Skeletal muscle tissue (tissue), 4 donors: ENCODE data around the gene NAALAD2. TPM values are rescaled to one million over a fixed set of nuclear protein-coding genes. Genes with fewer than 3 reads are reported as not detected.
"Not testable (repeated sequence)": the region's sequence is repeated elsewhere in the genome, so short reads cannot be mapped to it uniquely, and the experiment has no call there.

ENCODE experiments used
- H3K27ac ChIP-seq: one replicate; pipeline ENCODE4 v1.7.0; 2013; ENCODE audit warnings: mild to moderate bottlenecking, low read depth, low read length, inconsistent platforms
- H3K27me3 ChIP-seq, 3 donors: one replicate each; pipeline ENCODE4 v1.7.0; 2013; ENCODE audit warnings: low read length in 3 of 3; ENCODE audit not compliant: control insufficient read depth in 3 of 3, insufficient read depth in 3 of 3
- H3K36me3 ChIP-seq, 3 donors: one replicate each; pipeline ENCODE4 v1.7.0; 2013; ENCODE audit warnings: low read length in 3 of 3; ENCODE audit not compliant: control insufficient read depth in 3 of 3, insufficient read depth in 3 of 3
- H3K4me1 ChIP-seq, 3 donors: one replicate each; pipeline ENCODE4 v1.7.0; 2013; ENCODE audit warnings: low read length in 3 of 3, mild to moderate bottlenecking in 3 of 3; ENCODE audit not compliant: control insufficient read depth in 3 of 3, insufficient read depth in 3 of 3
- H3K4me3 ChIP-seq, 3 donors: one replicate each; pipeline ENCODE4 v1.7.0; 2013; ENCODE audit warnings: low read length in 3 of 3
- H3K9ac ChIP-seq, 3 donors: one replicate each; pipeline ENCODE4 v1.7.0; 2013; ENCODE audit warnings: low read length in 3 of 3, mild to moderate bottlenecking in 3 of 3, moderate library complexity in 2 of 3, low read depth in 1 of 3
- H3K9me3 ChIP-seq, 3 donors: one replicate each; pipeline ENCODE4 v1.7.0; 2013; ENCODE audit warnings: low read length in 3 of 3; ENCODE audit not compliant: control insufficient read depth in 3 of 3
- total RNA-seq: library from RNA; depleted of rRNA; stranded (reverse); fragments of >200 nt; gene quantifications from one replicate; pipeline ENCODE4 v1.2.3, GENCODE V29; 2014
- donor health status: Osteomylitis.

NAALAD2 gene
- total RNA-seq, 1 donor from 2014 or later = 4.2 TPM

- Histone ChIP-seq H3K36me3 (no peaks in the 10 kb centered on the region), H3K4me3 (no peak overlapping the region), H3K9ac (no peak overlapping the region), H3K27ac (no peak overlapping the region), H3K4me1 (no peaks in the 10 kb centered on the region), H3K9me3 (no peaks in the 10 kb centered on the region), H3K27me3 (no peaks in the 10 kb centered on the region)
Measured at GRCh38 chr11:90187839-90188238, 53.4 kb downstream of the NAALAD2 start.

GRCh38 chr11:90189011-90189410 is 54.5 kb downstream of the NAALAD2 start:
- no peak overlapping the region for H3K27ac ChIP-seq
- no peak overlapping the region for H3K9ac ChIP-seq
- no peaks in the 10 kb centered on the region for H3K27me3 ChIP-seq
- no peaks in the 10 kb centered on the region for H3K36me3 ChIP-seq
- H3K4me3 ChIP-seq = no peak overlapping the region
- H3K4me1 ChIP-seq = no peaks in the 10 kb centered on the region
- H3K9me3 ChIP-seq = no peaks in the 10 kb centered on the region

GRCh38 chr11:90192869-90193582 is 58.6 kb downstream of the NAALAD2 start:
- Histone ChIP-seq H3K4me1 (no peaks in the 10 kb centered on the region), H3K27me3 (no peaks in the 10 kb centered on the region), H3K27ac (no peak overlapping the region), H3K4me3 (no peak overlapping the region), H3K9me3 (no peaks in the 10 kb centered on the region), H3K9ac (no peak overlapping the region), H3K36me3 (peaks cover 0 to 4% (median 0%) of the 10 kb centered on the region in 3 donors)

- no peaks in the 10 kb centered on the region for H3K9me3 ChIP-seq
- H3K36me3 ChIP-seq = peaks cover 3 to 10% (median 5%) of the 10 kb centered on the region in 3 donors
- H3K9ac ChIP-seq = no peak overlapping the region
- no peak overlapping the region for H3K27ac ChIP-seq
- H3K4me1 ChIP-seq = no peaks in the 10 kb centered on the region
- H3K27me3 ChIP-seq = no peaks in the 10 kb centered on the region
- H3K4me3 ChIP-seq = no peak overlapping the region
Measured at GRCh38 chr11:90197377-90197776, 62.9 kb downstream of the NAALAD2 start.

- H3K9ac ChIP-seq = no peak overlapping the region
- H3K36me3 ChIP-seq = peaks cover 3 to 16% (median 13%) of the 10 kb centered on the region in 3 donors
- no peaks in the 10 kb centered on the region for H3K27me3 ChIP-seq
- H3K4me1 ChIP-seq = no peaks in the 10 kb centered on the region
- no peak overlapping the region for H3K27ac ChIP-seq
- no peak overlapping the region for H3K4me3 ChIP-seq
- no peaks in the 10 kb centered on the region for H3K9me3 ChIP-seq
Measured at GRCh38 chr11:90202342-90202741, 67.9 kb downstream of the NAALAD2 start.

- no peak overlapping the region for H3K4me3 ChIP-seq
- no peak overlapping the region for H3K27ac ChIP-seq
- H3K27me3 ChIP-seq = no peaks in the 10 kb centered on the region
- H3K9me3 ChIP-seq = no peaks in the 10 kb centered on the region
- H3K36me3 ChIP-seq = peaks cover 3 to 20% (median 16%) of the 10 kb centered on the region in 3 donors
- no peaks in the 10 kb centered on the region for H3K4me1 ChIP-seq
- no peak overlapping the region for H3K9ac ChIP-seq
Measured at GRCh38 chr11:90204407-90204806, 69.9 kb downstream of the NAALAD2 start.

- Histone ChIP-seq H3K9ac (no peak overlapping the region), H3K27me3 (no peaks in the 10 kb centered on the region), H3K27ac (no peak overlapping the region), H3K4me3 (no peak overlapping the region), H3K9me3 (no peaks in the 10 kb centered on the region), H3K36me3 (peaks cover 5 to 26% (median 22%) of the 10 kb centered on the region in 3 donors), H3K4me1 (no peaks in the 10 kb centered on the region)
Measured at GRCh38 chr11:90204832-90205646, 70.6 kb downstream of the NAALAD2 start.

- H3K4me3 ChIP-seq, H3K4me1 ChIP-seq, H3K9me3 ChIP-seq, H3K27me3 ChIP-seq, H3K9ac ChIP-seq, H3K27ac ChIP-seq: not testable (repeated sequence)
- H3K36me3 ChIP-seq = peaks cover 2 to 25% (median 24%) of the 10 kb centered on the region in 3 donors
Measured at GRCh38 chr11:90207992-90208391, 73.5 kb downstream of the NAALAD2 start.

- Histone ChIP-seq H3K4me3 (no peak overlapping the region), H3K4me1 (no peaks in the 10 kb centered on the region), H3K9ac (no peak overlapping the region), H3K36me3 (peaks cover 2 to 31% (median 28%) of the 10 kb centered on the region in 3 donors), H3K9me3 (no peaks in the 10 kb centered on the region), H3K27me3 (no peaks in the 10 kb centered on the region), H3K27ac (no peak overlapping the region)
Measured at GRCh38 chr11:90208857-90209256, 74.4 kb downstream of the NAALAD2 start.

GRCh38 chr11:90213322-90213721 is 78.9 kb downstream of the NAALAD2 start:
- peaks cover 2 to 28% (median 18%) of the 10 kb centered on the region in 3 donors for H3K36me3 ChIP-seq
- no peak overlapping the region for H3K9ac ChIP-seq
- no peak overlapping the region for H3K4me3 ChIP-seq
- no peaks in the 10 kb centered on the region for H3K27me3 ChIP-seq
- peaks cover 0 to 4% (median 0%) of the 10 kb centered on the region in 3 donors for H3K4me1 ChIP-seq
- no peaks in the 10 kb centered on the region for H3K9me3 ChIP-seq
- no peak overlapping the region for H3K27ac ChIP-seq
